Astrocyte (in vitro differentiated cells and primary cell): ENCODE measurements around the gene PCID2. TPM values are rescaled to one million over a fixed set of nuclear protein-coding genes. Genes with fewer than 3 reads are reported as not detected.

Experiments
- DNase-seq: peaks from one replicate; pipeline ENCODE4 v3.0.0-alpha.2; 2010; ENCODE audit warnings: low read depth
- FAIRE-seq: peaks from 2 replicates; lab custom pipeline; 2011; peaks lifted over from hg19 to GRCh38; lab: Jason Lieb, UNC
- H2AFZ ChIP-seq: 2 replicates; pipeline ENCODE4 v1.6.0; 2012; ENCODE audit warnings: low read depth, low read length, inconsistent platforms
- H3K27ac ChIP-seq: 2 replicates; pipeline ENCODE4 v1.5.1; 2011; ENCODE audit warnings: low read depth, low read length, inconsistent platforms
- H3K27me3 ChIP-seq: 2 replicates; pipeline ENCODE4 v1.6.0; 2011; ENCODE audit warnings: low read length, inconsistent platforms; ENCODE audit not compliant: insufficient read depth
- H3K36me3 ChIP-seq: 2 replicates; pipeline ENCODE4 v1.5.1; 2011; ENCODE audit warnings: low read length, inconsistent platforms; ENCODE audit not compliant: insufficient read depth
- H3K4me1 ChIP-seq: 2 replicates; pipeline ENCODE4 v1.5.1; 2011; ENCODE audit warnings: low read length, inconsistent platforms; ENCODE audit not compliant: insufficient read depth
- H3K4me2 ChIP-seq: 2 replicates; pipeline ENCODE4 v1.6.0; 2012; ENCODE audit warnings: low read length, inconsistent platforms
- H3K4me3 ChIP-seq: 2 replicates; pipeline ENCODE4 v1.5.1; 2011; ENCODE audit warnings: low read depth, mild to moderate bottlenecking, low read length, inconsistent platforms; ENCODE audit not compliant: insufficient read depth
- H3K79me2 ChIP-seq: 2 replicates; pipeline ENCODE4 v1.6.0; 2012; ENCODE audit warnings: mild to moderate bottlenecking, low read length, inconsistent platforms; ENCODE audit not compliant: insufficient read depth
- H3K9ac ChIP-seq: 2 replicates; pipeline ENCODE4 v1.6.0; 2012; ENCODE audit warnings: mild to moderate bottlenecking, low read length, inconsistent platforms
- H3K9me3 ChIP-seq: 2 replicates; pipeline ENCODE4 v1.5.1; 2012; ENCODE audit warnings: low read depth, mild to moderate bottlenecking, low read length, inconsistent platforms; ENCODE audit not compliant: insufficient read depth
- H4K20me1 ChIP-seq: 2 replicates; pipeline ENCODE4 v1.6.0; 2012; ENCODE audit warnings: low read length, inconsistent platforms; ENCODE audit not compliant: insufficient read depth
- H3K27ac Mint-ChIP-seq: one replicate; pipeline ENCODE4 v1.8.0; 2021; ENCODE audit warnings: mild to moderate bottlenecking, mixed read lengths; ENCODE audit not compliant: unreplicated experiment
- H3K27me3 Mint-ChIP-seq: one replicate; pipeline ENCODE4 v1.8.0; 2021; ENCODE audit warnings: low read depth, mixed read lengths; ENCODE audit not compliant: unreplicated experiment
- H3K36me3 Mint-ChIP-seq: one replicate; pipeline ENCODE4 v1.8.0; 2021; ENCODE audit warnings: low read depth, mixed read lengths; ENCODE audit not compliant: unreplicated experiment
- H3K4me1 Mint-ChIP-seq: one replicate; pipeline ENCODE4 v1.8.0; 2021; ENCODE audit warnings: low read depth, mixed read lengths; ENCODE audit not compliant: unreplicated experiment
- H3K4me3 Mint-ChIP-seq: one replicate; pipeline ENCODE4 v1.8.0; 2021; ENCODE audit warnings: mild to moderate bottlenecking, moderate library complexity, mixed read lengths; ENCODE audit not compliant: unreplicated experiment
- H3K9me3 Mint-ChIP-seq: one replicate; pipeline ENCODE4 v1.8.0; 2021; ENCODE audit warnings: mild to moderate bottlenecking, mixed read lengths; ENCODE audit not compliant: unreplicated experiment
- EZH2 ChIP-seq: IDR thresholded peaks from 2 replicates; pipeline ENCODE4 v1.6.1; 2012; ENCODE audit warnings: mild to moderate bottlenecking, low read length, inconsistent platforms; ENCODE audit not compliant: insufficient read depth
- total RNA-seq: library from RNA; stranded (reverse); gene quantifications from 2 replicates; pipeline ENCODE4 v1.2.1, GENCODE V29; 2021
- TF ChIP-seq, protein P1 (sequence below): IDR thresholded peaks from 2 replicates; pipeline ENCODE4 v1.5.1; 2011; ENCODE audit warnings: low read depth, mild to moderate bottlenecking, inconsistent platforms, low read length, moderate library complexity; ENCODE audit not compliant: insufficient read depth

Gene PCID2
- total RNA-seq, 1 donor from 2014 or later = 31.5 TPM

DNA sequence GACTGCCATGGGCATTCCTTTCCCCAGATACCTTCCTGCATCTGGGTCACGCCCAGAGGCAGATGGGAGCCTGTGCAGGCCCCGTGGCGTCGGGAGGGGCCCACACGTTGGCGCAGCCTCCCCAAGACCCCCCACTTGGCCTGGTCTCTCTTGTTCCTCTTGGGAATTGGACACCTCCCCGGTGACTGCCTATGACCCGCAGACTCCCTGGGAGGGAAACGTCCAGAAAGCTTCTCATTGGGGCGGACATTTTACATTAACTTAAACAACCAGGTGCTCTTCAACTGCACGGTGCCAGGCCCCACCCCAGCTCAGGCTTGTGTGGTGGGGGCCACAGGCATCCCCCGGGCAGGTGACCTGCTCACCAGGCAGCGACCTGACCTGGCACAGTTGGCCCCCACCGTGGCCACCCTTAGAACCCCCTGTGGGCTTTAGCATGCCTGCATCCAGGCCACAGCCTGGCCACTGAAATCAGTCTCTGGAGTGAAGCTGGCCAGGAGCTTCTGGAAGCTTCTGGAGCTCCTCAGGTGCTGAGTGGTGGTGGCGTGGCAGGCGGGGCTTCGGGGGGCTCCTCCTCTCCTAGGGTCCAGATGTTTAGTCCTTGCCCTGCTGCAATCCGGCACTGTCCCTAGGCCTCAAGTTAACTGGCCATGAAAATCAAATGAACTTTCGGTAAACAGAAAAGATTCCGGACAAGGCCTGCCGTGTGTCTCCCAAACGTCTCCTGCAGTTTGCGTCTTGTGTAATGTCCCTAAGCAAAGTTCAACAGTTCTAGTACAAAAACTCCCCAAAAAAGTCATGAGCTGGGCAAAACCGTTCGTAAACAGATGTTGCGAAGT lies 58.5 kb downstream of the PCID2 start:
- peaks cover 4% of the 10 kb centered on the region for H3K36me3 Mint-ChIP-seq
- peaks cover 2% of the 10 kb centered on the region for H3K9me3 Mint-ChIP-seq
- Histone ChIP-seq H3K4me1 (peaks cover 10% of the 10 kb centered on the region), H3K36me3 (no peaks in the 10 kb centered on the region), H4K20me1 (no peaks in the 10 kb centered on the region), H3K27me3 (no peaks in the 10 kb centered on the region), H3K9me3 (no peaks in the 10 kb centered on the region), H2AFZ (no peak overlapping the region), H3K79me2 (no peaks in the 10 kb centered on the region), H3K4me2 (no peak overlapping the region), H3K27ac (no peak overlapping the region), H3K4me3 (no peak overlapping the region), H3K9ac (no peak overlapping the region)
- no peak for DNase-seq
- TF ChIP-seq, protein P1, sequence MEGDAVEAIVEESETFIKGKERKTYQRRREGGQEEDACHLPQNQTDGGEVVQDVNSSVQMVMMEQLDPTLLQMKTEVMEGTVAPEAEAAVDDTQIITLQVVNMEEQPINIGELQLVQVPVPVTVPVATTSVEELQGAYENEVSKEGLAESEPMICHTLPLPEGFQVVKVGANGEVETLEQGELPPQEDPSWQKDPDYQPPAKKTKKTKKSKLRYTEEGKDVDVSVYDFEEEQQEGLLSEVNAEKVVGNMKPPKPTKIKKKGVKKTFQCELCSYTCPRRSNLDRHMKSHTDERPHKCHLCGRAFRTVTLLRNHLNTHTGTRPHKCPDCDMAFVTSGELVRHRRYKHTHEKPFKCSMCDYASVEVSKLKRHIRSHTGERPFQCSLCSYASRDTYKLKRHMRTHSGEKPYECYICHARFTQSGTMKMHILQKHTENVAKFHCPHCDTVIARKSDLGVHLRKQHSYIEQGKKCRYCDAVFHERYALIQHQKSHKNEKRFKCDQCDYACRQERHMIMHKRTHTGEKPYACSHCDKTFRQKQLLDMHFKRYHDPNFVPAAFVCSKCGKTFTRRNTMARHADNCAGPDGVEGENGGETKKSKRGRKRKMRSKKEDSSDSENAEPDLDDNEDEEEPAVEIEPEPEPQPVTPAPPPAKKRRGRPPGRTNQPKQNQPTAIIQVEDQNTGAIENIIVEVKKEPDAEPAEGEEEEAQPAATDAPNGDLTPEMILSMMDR = no peak
- TF ChIP-seq EZH2 = no peak
- H3K27me3 Mint-ChIP-seq = peaks cover 38% of the 10 kb centered on the region
- H3K27ac Mint-ChIP-seq = no peak overlapping the region
- H3K4me3 Mint-ChIP-seq = no peak overlapping the region
- H3K4me1 Mint-ChIP-seq = peaks cover 8% of the 10 kb centered on the region
- FAIRE-seq = no peak

DNA sequence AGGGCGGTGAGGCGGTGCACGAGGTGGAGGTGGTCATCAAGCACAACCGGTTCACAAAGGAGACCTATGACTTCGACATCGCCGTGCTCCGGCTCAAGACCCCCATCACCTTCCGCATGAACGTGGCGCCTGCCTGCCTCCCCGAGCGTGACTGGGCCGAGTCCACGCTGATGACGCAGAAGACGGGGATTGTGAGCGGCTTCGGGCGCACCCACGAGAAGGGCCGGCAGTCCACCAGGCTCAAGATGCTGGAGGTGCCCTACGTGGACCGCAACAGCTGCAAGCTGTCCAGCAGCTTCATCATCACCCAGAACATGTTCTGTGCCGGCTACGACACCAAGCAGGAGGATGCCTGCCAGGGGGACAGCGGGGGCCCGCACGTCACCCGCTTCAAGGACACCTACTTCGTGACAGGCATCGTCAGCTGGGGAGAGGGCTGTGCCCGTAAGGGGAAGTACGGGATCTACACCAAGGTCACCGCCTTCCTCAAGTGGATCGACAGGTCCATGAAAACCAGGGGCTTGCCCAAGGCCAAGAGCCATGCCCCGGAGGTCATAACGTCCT lies 59.4 kb downstream of the PCID2 start:
- no peak overlapping the region for H3K27ac ChIP-seq
- Mint-ChIP-seq H3K9me3 (peaks cover 2% of the 10 kb centered on the region), H3K4me1 (peaks cover 6% of the 10 kb centered on the region), H3K27me3 (peaks cover 38% of the 10 kb centered on the region), H3K27ac (no peak overlapping the region), H3K36me3 (peaks cover 4% of the 10 kb centered on the region), H3K4me3 (no peak overlapping the region)
- H3K9ac ChIP-seq = no peak overlapping the region
- no peak for TF ChIP-seq EZH2
- TF ChIP-seq, protein P1 = no peak
- FAIRE-seq (no peak), DNase-seq (no peak)
- no peaks in the 10 kb centered on the region for H4K20me1 ChIP-seq
- no peaks in the 10 kb centered on the region for H3K27me3 ChIP-seq
- H3K4me3 ChIP-seq = no peak overlapping the region
- H3K79me2 ChIP-seq = no peaks in the 10 kb centered on the region
- H2AFZ ChIP-seq = no peak overlapping the region
- no peak overlapping the region for H3K4me2 ChIP-seq
- no peaks in the 10 kb centered on the region for H3K9me3 ChIP-seq
- no peaks in the 10 kb centered on the region for H3K36me3 ChIP-seq
- H3K4me1 ChIP-seq = peaks cover 10% of the 10 kb centered on the region

DNA sequence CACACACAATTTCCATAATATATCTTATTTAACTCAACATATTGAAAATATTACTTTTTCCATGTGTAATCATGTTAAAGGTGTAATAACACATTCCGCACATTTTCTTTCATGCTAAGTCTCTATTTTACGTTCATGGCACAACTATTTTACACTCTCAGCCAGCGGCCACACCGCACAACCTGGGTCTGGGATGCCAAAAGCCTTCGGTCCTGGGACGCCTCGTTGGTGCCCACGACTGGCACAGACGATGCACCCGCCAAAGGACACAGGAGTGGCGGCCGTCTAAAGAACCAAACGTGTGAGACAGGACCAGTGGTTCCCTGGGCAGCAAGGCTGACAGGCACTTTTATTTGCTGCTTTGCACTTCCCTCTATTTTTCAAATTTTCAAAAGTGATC lies 60.1 kb downstream of the PCID2 start:
- H3K4me3 Mint-ChIP-seq = no peak overlapping the region
- Histone ChIP-seq H3K27me3 (no peaks in the 10 kb centered on the region), H2AFZ (no peak overlapping the region), H3K4me1 (peaks cover 8% of the 10 kb centered on the region), H3K36me3 (no peaks in the 10 kb centered on the region), H3K4me3 (no peak overlapping the region), H3K27ac (no peak overlapping the region), H3K9ac (no peak overlapping the region), H3K79me2 (no peaks in the 10 kb centered on the region), H3K4me2 (no peak overlapping the region), H4K20me1 (no peaks in the 10 kb centered on the region), H3K9me3 (no peaks in the 10 kb centered on the region)
- H3K4me1 Mint-ChIP-seq = peaks cover 6% of the 10 kb centered on the region
- peaks cover 4% of the 10 kb centered on the region for H3K36me3 Mint-ChIP-seq
- H3K27ac Mint-ChIP-seq = no peak overlapping the region
- no peak for FAIRE-seq
- peaks cover 39% of the 10 kb centered on the region for H3K27me3 Mint-ChIP-seq
- H3K9me3 Mint-ChIP-seq = peaks cover 2% of the 10 kb centered on the region
- TF ChIP-seq EZH2 = no peak
- no peak for DNase-seq
